ENCODE results near the gene IL4. TPM values are rescaled to one million over a fixed set of nuclear protein-coding genes. Genes with fewer than 3 reads are reported as not detected.

The IL4 gene
- polyA plus RNA-seq, 1 donor from 2014 or later, result not detected

- H3K79me2 ChIP-seq (replicated peaks; ENCODE audit: insufficient read depth, low read length), result no peaks in the 10 kb centered on the region
- no peak overlapping the region for H3K27ac ChIP-seq (ENCODE audit: low read length)
- no peak overlapping the region for H3K9ac ChIP-seq (ENCODE audit: low read length)
- H4K20me1 ChIP-seq (ENCODE audit: insufficient read depth), result no peaks in the 10 kb centered on the region
- H3K4me3 ChIP-seq (ENCODE audit: low read length), result no peak overlapping the region
- H3F3A ChIP-seq (ENCODE audit: insufficient read depth, low read length, poor library complexity, severe bottlenecking), result no peaks in the 10 kb centered on the region
- no peaks in the 10 kb centered on the region for H3K9me3 ChIP-seq (ENCODE audit: low read length)
- no peak overlapping the region for H3K4me2 ChIP-seq (ENCODE audit: low read length)
- no peak overlapping the region for H2AFZ ChIP-seq (ENCODE audit: low read depth, low read length)
- H3K36me3 ChIP-seq (ENCODE audit: insufficient read depth, low read length), result no peaks in the 10 kb centered on the region
- no peak for TF ChIP-seq REST (IDR thresholded peaks at IDR 0.05; ENCODE audit: borderline replicate concordance)
- TF ChIP-seq EZH2 (IDR thresholded peaks at IDR 0.05; ENCODE audit: borderline replicate concordance, insufficient read depth, low read length, poor library complexity, severe bottlenecking), result no peak
- TF ChIP-seq MXI1 (conservative IDR thresholded peaks at IDR 0.05; ENCODE audit: poor library complexity, severe bottlenecking), result no peak
- no peak for TF ChIP-seq EP300 (conservative IDR thresholded peaks at IDR 0.05; ENCODE audit: poor library complexity, severe bottlenecking)
- no peak for TF ChIP-seq TAF1 (IDR thresholded peaks at IDR 0.05; ENCODE audit: low read depth)
- TF ChIP-seq RAD21 (conservative IDR thresholded peaks at IDR 0.05), result no peak
- no peak for TF ChIP-seq SMC3 (conservative IDR thresholded peaks at IDR 0.05; ENCODE audit: poor library complexity)
- no peak for TF ChIP-seq POLR2AphosphoS5 (IDR thresholded peaks at IDR 0.05)
- TF ChIP-seq CTCF (IDR thresholded peaks at IDR 0.05; ENCODE audit: poor library complexity, severe bottlenecking), result no peak
- H3K27me3 ChIP-seq (ENCODE audit: insufficient read depth, low read depth, low read length), result no peaks in the 10 kb centered on the region
- no peaks in the 10 kb centered on the region for H3K9me2 ChIP-seq (ENCODE audit: insufficient read depth, low read length)
Observed at GRCh38 chr5:132684491-132684890, 10.7 kb downstream of the IL4 start.

- Histone ChIP-seq H4K20me1 (ENCODE audit: insufficient read depth) (no peaks in the 10 kb centered on the region), H3K9me3 (ENCODE audit: low read length) (no peaks in the 10 kb centered on the region), H3K36me3 (ENCODE audit: insufficient read depth, low read length) (no peaks in the 10 kb centered on the region), H3K79me2 (replicated peaks; ENCODE audit: insufficient read depth, low read length) (no peaks in the 10 kb centered on the region), H3K4me3 (ENCODE audit: low read length) (no peak overlapping the region), H3K9me2 (ENCODE audit: insufficient read depth, low read length) (no peaks in the 10 kb centered on the region), H3F3A (ENCODE audit: insufficient read depth, low read length, poor library complexity, severe bottlenecking) (no peaks in the 10 kb centered on the region), H3K4me2 (ENCODE audit: low read length) (no peak overlapping the region), H2AFZ (ENCODE audit: low read depth, low read length) (no peak overlapping the region), H3K9ac (ENCODE audit: low read length) (no peak overlapping the region), H3K27me3 (ENCODE audit: insufficient read depth, low read depth, low read length) (no peaks in the 10 kb centered on the region), H3K27ac (ENCODE audit: low read length) (no peak overlapping the region)
- TF ChIP-seq EP300 (conservative IDR thresholded peaks at IDR 0.05; ENCODE audit: poor library complexity, severe bottlenecking) (no peak), CTCF (IDR thresholded peaks at IDR 0.05; ENCODE audit: poor library complexity, severe bottlenecking) (no peak), EZH2 (IDR thresholded peaks at IDR 0.05; ENCODE audit: borderline replicate concordance, insufficient read depth, low read length, poor library complexity, severe bottlenecking) (no peak), POLR2AphosphoS5 (IDR thresholded peaks at IDR 0.05) (no peak), MXI1 (conservative IDR thresholded peaks at IDR 0.05; ENCODE audit: poor library complexity, severe bottlenecking) (no peak), RAD21 (conservative IDR thresholded peaks at IDR 0.05) (no peak), SMC3 (conservative IDR thresholded peaks at IDR 0.05; ENCODE audit: poor library complexity) (no peak), REST (IDR thresholded peaks at IDR 0.05; ENCODE audit: borderline replicate concordance) (no peak), TAF1 (IDR thresholded peaks at IDR 0.05; ENCODE audit: low read depth) (no peak)
Observed at GRCh38 chr5:132684922-132685720, 11.3 kb downstream of the IL4 start.
